ENCODE results near the gene DDT. TPM values are rescaled to one million over a fixed set of nuclear protein-coding genes. Genes with fewer than 3 reads are reported as not detected.
"Not testable (repeated sequence)": the region's sequence is repeated elsewhere in the genome, so short reads cannot be mapped to it uniquely, and the experiment has no call there.

The DDT gene
- 93.9 and 184 TPM in 2 replicates for total RNA-seq

DNA sequence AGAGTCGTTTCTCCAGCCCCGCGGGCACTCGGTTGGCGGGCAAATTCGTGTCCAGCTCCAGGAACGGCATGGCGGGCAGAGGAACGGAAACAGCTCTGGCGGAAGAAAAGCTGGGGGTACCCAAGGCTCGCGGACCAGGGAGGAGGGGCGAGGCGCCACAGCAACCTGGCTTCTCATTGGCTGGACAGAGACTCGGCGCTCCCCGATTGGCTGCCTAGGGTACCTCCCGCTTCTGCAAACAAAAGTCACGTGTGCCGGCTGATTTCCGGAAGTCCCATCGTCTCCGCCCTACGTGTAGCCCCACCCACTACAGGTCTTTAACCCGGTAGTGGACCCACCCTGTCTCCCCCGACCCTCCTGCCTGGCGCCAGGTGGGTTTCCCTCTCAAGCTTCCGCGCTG is at the start of gene DDT:
TSS of gene DDT (minus strand) at position 97 of the 400 bp plus-strand sequence. CDS start at position 70, 27 bp downstream.
- not testable (repeated sequence) for DNase-seq (ENCODE audit: low read depth, low spot score)

DNA sequence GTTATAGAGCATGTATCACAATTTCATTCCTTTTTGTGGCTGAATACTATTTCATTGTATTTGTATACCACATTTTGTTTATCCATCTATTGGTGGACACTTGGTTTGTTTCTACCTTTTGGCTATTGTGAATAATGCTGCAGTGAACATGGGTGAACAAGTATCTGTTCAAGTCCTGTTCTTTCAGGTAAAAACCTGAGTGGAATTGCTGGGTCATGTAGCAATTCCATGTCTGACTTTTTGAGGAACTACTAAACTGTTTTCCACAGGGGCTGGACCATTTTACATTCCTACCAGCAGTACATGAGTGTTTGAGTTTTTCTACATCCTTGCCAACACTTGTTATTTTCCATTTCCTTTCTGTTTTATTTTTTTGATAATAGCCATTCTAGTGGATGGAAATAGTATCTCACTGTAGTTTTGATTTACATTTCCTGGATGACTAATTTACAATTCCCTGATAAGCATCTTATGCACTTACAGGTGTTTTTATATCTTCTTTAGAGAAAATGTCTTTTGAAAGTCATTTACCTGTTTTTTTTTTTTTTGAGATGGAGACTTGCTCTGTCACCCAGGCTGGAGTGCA is 49.1 kb upstream of the DDT start:
- DNase-seq (ENCODE audit: low read depth, low spot score), result no peak

DNA sequence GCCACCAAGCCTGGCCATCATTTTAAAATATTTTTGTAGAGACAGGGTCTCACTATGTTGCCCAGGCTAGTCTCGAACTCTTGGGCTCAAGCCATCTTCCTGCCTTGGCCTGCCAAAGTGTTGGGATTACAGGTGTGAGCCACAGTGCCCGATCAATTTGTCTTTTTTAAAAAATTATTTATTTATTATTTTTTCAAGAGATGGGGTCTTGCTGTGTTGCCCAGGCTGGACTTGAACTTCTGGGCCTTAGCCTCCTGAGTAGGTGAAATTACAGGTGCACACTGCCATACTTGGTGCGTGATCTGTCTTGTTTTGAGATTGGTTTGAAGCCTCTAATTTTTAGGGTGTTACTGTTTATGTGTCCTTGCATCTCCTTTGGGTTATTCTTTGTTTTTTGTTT is 47.1 kb upstream of the DDT start:
- DNase-seq (ENCODE audit: low read depth, low spot score), result no peak

DNA sequence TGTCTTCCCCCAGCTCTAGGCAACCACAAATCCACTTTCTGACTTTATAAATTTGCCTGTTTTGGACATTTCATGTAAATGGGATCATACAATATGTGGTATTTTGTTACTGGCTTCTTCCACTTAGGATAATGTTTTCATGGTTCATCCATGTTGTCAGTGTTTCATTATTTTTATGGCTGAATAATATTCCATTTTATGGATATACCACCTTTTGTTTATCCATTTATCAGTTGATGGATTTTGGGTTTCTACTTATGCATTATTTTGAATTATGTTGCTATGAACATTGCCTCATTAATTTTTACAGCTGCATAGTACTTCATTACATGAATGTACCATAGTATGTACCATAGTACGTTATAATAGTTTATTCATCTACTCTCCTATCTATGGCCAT is 41.9 kb upstream of the DDT start:
- DNase-seq (ENCODE audit: low read depth, low spot score), result no peak

DNA sequence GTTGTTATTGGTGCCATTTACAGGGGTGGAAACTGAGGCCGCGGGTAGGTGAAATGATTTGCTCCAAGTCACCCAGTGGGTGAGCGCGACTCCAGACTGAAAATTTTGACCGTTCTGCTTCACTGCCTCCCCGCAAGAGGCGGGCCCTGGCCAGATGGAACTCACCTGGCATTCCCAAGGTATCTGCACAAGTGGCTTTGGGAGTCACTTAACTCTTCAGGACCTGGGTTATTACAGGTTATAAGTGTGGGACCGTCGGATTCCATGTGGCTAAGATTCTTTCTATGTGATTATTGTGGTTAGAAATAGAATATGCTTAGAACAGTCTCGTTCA is 37.5 kb upstream of the DDT start:
- no peak for DNase-seq (ENCODE audit: low read depth, low spot score)

DNA sequence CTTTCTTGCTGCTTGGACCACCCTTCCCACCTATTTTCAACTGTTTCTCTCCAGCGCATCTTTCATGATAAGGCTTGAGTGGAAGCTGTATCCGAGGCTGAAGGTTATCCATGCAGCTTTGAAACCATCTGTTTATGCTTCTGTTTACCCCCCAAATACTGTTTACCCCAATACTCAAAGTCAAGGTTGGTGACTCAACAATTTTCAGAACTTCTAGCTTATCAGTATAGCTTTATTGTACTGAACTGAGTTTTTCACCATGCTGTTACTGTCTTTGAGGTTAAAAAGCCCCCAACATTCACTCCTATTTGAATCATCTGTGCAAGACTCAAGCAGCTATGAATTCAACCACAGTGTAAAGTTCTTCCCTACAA is 35.8 kb upstream of the DDT start:
- DNase-seq (ENCODE audit: low read depth, low spot score), result no peak

DNA sequence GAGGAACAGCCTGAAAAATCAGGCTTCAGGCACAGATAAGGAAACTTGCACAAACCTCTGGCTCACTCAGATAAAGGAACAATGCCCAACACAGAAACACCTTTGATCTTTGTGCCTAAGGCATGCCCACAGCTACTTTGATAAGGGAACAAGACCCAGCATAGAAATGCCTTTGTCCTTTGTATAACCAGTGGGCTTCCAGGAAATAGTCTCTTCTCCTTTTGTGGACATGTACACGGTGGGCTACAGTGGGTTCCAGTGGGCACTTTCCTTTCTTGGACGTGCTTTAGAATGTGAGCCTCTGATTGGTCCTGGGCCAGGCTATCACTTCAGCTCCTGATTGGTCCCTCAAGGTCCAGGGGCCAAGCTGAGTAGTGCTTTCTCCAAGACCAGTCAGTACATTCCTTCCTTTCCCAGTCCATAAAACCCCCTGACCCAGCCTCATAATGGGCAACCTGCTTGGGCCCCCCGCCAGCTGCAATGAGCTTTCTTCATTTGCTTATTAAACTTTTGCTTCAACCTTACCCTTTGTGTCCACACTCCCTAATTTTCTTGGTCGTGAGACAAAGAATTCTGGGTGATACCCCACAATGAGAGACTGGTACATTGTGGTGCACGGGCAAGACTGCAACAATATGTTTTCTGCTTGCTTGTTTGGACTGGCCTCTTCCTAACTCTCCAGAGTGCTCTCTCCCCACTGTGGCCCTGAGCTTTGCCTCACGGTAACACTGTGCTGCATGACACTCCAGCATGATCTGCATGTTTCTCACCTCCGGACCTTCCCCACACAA is 35.2 kb upstream of the DDT start:
- no peak for DNase-seq (ENCODE audit: low read depth, low spot score)

DNA sequence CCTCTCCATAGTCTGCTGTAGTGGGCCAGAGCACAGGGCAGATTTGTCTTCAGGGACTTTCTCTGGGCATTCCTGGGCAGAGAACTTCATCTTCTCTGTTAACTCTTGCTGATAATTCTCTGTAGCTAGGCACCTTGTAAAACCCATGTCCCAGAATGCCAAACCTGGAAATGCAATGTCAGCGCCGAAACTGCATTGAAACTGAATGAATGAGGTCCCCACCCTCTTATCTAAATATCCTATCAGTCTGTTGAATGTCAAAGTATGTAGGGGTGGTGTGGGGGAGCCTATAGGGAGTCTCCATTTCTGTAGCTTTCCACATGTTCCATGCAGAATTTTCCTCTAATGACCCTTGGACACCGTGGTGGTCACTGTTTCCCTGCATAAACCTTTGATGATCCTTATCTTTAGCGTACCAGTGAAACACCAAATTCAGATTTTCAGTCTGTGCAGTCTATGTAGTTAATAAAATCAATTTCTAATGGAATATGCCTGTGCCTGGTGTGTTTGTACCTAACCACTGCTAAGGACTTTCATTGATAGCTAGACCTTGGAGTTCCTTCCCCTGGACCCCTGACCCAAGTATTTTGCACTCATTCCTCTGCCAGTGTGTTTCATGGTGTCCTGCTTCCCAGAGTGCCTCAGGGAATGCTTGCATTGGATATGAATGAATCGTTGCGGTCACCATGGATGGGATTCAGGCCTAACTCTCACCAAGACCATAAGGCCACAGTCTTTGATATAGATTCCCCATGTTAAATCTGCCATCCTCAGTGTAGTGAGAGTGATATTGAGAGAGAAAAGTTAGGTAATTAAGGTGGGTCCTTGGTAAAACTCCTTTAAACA is 34.4 kb upstream of the DDT start:
- DNase-seq (ENCODE audit: low read depth, low spot score), result no peak

DNA sequence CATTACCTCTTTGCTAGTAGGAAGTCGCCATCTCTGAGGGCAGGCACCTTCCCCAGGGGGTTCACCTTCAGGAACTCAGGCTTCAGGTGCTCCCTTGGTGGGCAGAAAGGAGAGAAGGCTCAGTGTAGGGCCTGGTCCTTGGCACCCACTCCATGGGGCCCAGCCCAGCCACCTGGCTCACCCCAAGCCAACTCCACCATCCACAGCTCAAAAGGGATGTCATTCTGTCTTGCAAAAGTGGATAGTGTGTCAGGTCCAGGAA is 33.7 kb upstream of the DDT start:
- no peak for DNase-seq (ENCODE audit: low read depth, low spot score)

DNA sequence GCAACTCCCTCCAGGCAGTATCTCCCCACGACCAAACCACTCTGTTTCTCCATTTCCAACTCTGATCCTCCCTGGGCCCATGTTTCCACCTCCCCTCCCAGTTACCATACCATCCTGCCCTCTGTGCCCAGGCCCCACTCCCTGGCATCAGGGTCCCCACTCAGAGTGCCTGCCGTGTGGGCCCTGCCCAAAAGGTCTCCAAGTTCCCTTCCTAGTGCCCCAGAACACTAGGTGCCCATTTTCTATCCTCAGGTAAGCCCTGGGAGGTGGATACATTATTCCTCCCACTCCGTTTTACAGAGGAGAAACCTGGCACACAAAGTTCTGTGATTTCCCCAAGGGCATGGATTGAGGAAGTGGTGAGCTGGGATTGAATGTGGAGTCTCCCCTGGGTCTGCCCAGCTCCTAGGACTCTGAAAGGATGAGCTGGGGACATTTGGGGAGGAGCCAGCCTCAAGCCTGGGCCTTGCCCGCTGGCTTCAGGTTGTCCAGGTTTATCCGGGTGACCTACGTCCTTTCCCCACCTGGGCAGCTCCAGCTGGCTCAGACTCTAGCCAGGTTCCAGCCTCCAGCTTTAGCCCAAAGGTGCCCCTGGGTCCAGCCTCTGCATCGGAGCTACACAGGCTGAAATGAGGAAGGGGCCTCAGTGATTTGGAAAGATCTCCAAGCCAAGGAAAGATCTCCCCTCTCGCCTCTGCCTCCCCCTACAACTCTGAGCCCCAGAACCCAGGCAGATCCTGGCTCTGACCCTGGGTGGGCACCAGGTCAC is 33.2 kb upstream of the DDT start:
- DNase-seq (ENCODE audit: low read depth, low spot score), result no peak

DNA sequence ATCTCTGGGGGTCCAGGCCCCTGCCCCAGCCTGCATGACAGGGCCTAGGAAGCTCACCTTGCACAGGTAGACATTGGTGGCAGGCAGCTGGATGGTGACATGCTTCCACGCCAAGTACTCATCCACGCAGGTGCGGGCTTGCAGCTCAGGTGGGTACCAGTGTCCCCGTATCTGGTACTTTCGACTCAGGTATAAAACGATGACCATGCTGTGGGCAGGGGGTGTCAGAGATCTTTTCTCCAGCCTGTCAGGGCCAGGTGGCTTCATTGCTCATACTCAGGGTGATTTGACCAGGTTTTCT is 32.6 kb upstream of the DDT start:
- DNase-seq (ENCODE audit: low read depth, low spot score), result no peak

DNA sequence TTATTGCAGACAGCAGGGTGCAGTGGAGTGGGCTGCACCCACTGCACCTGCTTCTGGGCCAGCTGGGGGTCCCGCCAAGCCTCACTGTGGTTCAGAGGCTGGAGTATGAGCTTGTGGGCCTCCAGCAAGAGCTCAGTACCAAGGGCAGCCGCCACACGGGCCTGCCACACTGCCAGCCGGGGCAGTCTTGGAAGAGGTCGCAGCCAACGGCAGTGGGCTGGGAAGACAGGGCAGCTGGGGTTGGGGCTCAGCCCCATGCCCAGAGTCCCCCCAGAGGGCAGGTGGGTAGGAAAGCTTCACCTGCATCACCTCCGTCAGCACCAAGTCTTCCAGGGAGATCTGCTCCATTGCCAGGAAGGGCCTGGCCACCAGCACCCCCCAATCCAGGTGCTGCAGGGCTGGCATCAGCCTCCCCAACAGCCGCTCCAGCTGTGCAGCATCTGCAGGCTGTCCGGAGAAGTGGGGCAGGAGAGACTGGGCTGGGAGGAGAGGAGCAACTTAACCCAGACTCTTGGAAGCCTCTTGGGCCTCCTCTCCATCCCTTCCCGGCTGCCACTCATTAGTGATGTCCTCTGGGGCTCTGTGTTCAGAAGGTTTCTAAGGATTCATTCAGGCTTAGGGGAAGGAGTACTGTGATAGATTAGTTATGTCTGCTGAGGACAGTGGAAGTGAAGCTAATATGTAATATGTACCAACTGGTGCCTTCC is 32.1 kb upstream of the DDT start:
- DNase-seq (ENCODE audit: low read depth, low spot score), result no peak

DNA sequence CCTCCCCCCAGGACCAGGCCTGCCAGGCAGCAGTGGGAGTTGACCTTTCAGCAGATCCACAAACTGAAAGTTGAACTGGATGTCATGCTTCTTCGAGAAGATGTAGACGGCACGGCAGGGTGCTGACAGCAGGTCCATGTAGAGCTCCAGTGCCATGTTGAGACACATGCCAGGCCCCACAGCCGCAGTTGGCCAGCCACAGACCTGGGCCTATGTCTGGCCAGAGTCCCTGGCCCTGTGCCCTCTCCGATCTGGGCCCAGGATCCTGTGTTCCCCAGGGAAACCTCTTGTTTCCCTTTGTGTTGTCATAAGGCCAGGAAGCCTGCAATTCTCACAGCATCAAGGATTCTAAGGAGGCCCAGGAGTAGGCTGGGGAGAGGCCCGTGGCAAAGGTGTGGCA is 31.0 kb upstream of the DDT start, which contains the start of gene GSTT4:
TSS of gene GSTT4 (minus strand) at position 253 of the 400 bp plus-strand sequence. CDS start at position 156, 97 bp downstream.
- no peak for DNase-seq (ENCODE audit: low read depth, low spot score)

DNA sequence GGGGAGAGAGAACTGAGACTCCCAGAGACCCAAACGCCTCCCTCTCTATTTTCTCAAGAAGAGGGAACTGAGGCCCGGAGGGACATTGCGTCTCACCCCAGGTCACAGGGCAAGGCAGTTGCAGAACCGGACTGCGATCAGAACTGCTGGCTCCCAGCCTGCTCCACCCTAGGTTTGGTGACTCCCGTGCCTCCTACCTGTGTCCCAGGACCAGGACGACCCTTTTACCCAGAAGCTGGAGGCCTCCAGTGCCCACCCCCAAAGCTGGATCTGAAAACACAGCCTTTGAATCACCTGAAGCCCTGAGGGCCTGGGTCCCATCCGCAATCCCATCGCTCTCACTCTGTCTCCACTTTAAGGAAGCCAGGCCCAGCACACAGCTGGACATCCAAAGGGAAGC is 29.6 kb upstream of the DDT start:
- no peak for DNase-seq (ENCODE audit: low read depth, low spot score)

DNA sequence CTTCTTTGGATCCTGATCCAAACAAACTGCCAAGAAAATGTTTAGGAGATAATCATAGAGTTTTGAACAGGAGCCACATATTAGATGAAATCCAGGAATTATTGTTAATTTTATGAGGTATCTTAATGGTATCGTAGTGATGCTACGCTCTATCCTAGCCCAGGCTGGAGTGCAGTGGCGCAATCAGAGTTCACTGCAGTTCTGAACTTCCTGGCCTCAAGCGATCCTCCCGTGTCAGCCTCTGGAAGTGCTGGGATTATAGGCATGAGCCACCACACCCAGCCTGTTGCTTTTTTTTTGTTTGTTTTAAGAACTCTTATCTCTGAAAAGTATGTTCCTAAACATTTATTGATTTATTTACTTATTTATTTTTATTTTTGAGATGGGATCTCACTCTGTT is 28.6 kb upstream of the DDT start:
- no peak for DNase-seq (ENCODE audit: low read depth, low spot score)

DNA sequence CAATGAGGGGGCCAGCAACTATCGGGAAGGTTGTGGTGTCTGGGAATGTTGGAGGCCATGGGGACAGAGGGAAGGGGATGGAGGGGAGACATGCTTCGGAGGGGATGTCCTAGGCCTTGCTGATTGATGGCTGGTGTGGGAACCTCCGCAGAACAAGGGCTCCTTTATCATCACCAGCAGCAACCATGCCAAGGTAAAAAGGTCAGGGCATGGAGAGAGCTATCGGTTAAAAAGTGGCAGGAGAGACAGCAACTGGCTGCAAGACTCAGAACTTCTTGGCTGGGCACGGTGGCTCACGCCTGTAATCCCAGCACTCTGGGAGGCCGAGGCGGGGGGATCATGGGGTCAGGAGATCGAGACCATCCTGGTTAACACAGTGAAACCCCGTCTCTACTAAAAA is 28.0 kb upstream of the DDT start:
- no peak for DNase-seq (ENCODE audit: low read depth, low spot score)

DNA sequence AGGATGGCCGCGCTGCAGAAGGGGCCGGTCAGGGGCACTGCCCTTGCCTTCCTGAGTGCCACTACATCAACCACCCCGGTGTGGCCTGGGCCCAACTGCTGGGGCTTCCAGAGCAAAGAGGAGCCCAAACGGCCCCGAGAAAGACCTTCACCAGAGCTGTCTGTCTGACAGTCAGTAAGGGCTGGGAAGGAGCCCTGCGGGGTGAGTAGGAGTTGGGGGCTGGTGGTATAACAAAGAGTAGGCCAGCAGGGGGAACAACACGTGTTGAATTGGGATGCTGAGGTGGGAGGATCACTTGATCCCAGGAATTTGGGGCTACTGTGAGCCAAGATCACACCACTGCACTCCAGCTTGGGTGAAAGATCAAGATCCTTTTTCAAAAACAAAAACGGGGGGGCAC is 27.1 kb upstream of the DDT start:
- no peak for DNase-seq (ENCODE audit: low read depth, low spot score)

DNA sequence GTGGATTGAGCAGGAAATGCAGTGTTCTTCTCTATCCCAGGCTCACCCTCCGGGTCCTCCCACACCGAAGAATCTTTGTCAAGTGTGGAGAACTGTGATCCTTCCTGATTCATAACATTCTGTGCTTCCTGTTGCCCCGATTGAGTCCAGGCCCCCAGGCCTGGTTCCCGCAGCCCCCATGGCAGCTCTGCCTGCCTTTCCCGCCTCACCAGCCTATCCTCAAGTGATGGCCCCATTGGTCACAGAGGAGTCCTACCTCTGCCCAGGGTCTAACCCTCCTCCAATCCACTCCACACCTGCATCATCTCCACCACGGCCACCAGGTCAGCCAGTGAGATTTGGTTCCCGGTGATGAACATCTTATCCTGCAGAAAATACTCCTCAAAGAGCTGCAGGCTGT is 25.5 kb upstream of the DDT start:
- DNase-seq (ENCODE audit: low read depth, low spot score), result not testable (repeated sequence)

DNA sequence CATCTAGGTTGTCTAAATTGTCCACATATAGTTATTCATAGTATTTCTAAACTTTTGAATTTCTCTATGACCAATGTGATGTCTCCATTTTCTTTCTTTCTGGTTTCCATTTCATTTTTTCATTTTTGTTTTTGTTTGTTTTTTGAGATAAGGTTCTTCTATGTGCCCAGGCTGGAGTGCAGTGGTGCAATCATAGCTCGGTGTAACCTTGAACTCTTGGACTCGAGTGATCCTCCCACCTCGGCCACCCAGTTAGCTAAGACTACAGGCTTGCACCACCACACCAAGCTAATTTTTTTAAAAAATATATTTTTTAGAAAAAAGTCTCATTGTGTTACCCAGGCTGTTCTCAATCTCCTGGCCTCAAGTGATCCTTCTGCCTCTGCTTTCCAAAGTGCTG is 22.9 kb upstream of the DDT start:
- no peak for DNase-seq (ENCODE audit: low read depth, low spot score)

DNA sequence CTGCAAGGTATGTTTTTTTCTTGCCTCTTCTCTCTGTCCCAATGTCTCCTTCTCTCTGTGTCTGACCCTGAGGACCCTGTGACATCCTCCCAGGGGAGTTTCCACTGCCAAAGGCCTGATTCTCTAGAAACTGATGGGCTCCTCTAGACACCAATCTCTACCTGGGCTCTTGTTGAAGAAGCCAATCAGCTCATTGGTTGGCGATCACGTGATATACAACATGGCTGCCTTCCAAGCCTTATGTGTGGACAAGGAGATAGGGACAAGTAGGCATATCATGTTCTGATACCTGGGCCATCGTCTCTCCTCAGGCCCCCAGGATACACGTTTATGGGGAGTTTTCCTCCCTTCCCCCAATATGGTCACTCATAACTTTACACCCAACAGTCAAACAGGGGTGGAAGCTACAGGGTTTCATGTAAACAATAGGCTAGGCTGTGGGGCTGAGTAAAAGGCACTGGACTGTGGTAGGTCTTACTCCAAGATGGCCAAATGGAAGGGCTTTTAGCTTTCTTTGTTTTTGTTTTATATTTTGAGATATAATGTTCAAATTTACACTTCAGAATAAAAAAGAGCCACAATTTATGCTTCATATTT is 19.4 kb upstream of the DDT start:
- not testable (repeated sequence) for DNase-seq (ENCODE audit: low read depth, low spot score)

DNA sequence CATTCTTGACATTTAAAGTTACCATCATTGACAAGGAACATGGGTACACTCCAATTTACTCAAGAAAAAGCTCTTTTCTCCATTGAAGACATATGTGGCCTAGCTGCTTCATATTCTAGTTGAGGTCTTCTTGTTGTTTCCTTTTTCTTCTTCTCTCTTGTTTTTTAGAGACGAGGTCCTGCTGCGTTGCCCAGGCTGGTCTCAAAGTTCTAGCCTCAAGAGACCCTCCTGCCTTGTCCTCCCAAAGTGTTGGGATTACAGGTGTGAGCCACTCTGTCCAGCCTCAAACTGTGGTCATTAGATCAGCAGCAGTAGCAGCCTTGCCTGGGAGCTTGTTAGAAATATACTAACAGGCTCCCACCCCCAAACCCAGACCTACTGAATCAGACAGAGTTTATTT is 18.8 kb upstream of the DDT start:
- DNase-seq (ENCODE audit: low read depth, low spot score), result not testable (repeated sequence)
